Transverse colon (tissue), 4 donors: ENCODE results near the gene RAB13. TPM values are rescaled to one million over a fixed set of nuclear protein-coding genes. Genes with fewer than 3 reads are reported as not detected.

Experiments
- DNase-seq: peaks from one replicate; pipeline ENCODE4 v3.0.0-alpha.2; 2019
- H3K27ac ChIP-seq, 4 donors: fragments of 200-600 bp; sonication (generic); 2 replicates each; pipeline ENCODE4 v1.5.1; 2016 to 2018; ENCODE audit warnings: inconsistent platforms in 4 of 4
- H3K27me3 ChIP-seq: fragments of 200-600 bp; sonication (generic); 2 replicates; pipeline ENCODE4 v1.5.1; 2017; ENCODE audit warnings: inconsistent platforms
- H3K36me3 ChIP-seq, 4 donors: fragments of 200-600 bp; sonication (generic); 2 replicates each; pipeline ENCODE4 v1.5.1; 2017 to 2019; ENCODE audit warnings: inconsistent platforms in 4 of 4
- H3K4me1 ChIP-seq, 4 donors: fragments of 200-600 bp; sonication (generic); 2 replicates each; pipeline ENCODE4 v1.5.1; 2017 to 2020; ENCODE audit warnings: inconsistent platforms in 4 of 4
- H3K4me3 ChIP-seq, 4 donors: fragments of 200-600 bp; sonication (generic); 1 replicate in 1 of 4; 2 replicates in 3 of 4; pipeline versions ENCODE4 v1.5.1 to v1.6.1; 2017 to 2019; ENCODE audit warnings: inconsistent platforms in 4 of 4
- H3K9me3 ChIP-seq, 2 donors: fragments of 200-600 bp; sonication (generic); 2 replicates each; pipeline ENCODE4 v1.5.1; 2017 to 2019; ENCODE audit warnings: inconsistent platforms in 2 of 2
- CTCF ChIP-seq, 5 experiments: fragments of 200-600 bp in 3 of 5; fragments of 450-650 bp in 2 of 5; sonication (generic) in 3 of 5; IDR thresholded peaks; 1 replicate in 2 of 5; 2 replicates in 3 of 5; pipeline ENCODE4 v1.5.1; 2016 to 2017; ENCODE audit warnings: antibody characterized with exemption in 5 of 5, inconsistent platforms in 3 of 5, mild to moderate bottlenecking in 2 of 5, moderate library complexity in 1 of 5
- EP300 ChIP-seq: sonication (generic); formaldehyde crosslinking; IDR thresholded peaks from one replicate; pipeline ENCODE4 v1.6.1; 2017; ENCODE audit warnings: antibody characterized with exemption, low read depth
- POLR2A ChIP-seq: fragments of 450-650 bp; IDR thresholded peaks from one replicate; pipeline ENCODE4 v1.6.1; 2016; ENCODE audit warnings: antibody characterized with exemption, mild to moderate bottlenecking, moderate library complexity
- POLR2AphosphoS5 ChIP-seq, 3 donors: sonication (generic); formaldehyde crosslinking; IDR thresholded peaks; one replicate each; pipeline ENCODE4 v1.6.1; 2016; ENCODE audit warnings: antibody characterized with exemption in 3 of 3
- WGBS, 2 donors: methylation state at CpG; one replicate each; pipeline ENCODE4 v1.1.5; 2018; ENCODE audit warnings: low coverage in 1 of 2; 5-methylcytosine and 5-hydroxymethylcytosine counted together
- in situ Hi-C, 4 donors: fragments of 200-750 bp; cut with MboI; loops; one replicate each; pipeline versions ENCODE4 v1.15.0 to v1.15.1; 2017; ENCODE audit warnings: low sequenced_read_pairs in 3 of 4, low pct_ligation_motif_present in 1 of 4, low pct_unique_long_range_greater_than_20kb in 1 of 4
- intact Hi-C: fragments of 100-400 bp; cut with DNase I; formaldehyde crosslinking; loops from one replicate; pipeline ENCODE4 v1.15.1; 2023; ENCODE audit warnings: low total_unique reads
- total RNA-seq, 4 donors: library from RNA; depleted of rRNA; stranded (reverse); fragments of >200 nt; gene quantifications; one replicate each; pipeline ENCODE4 v1.1.0, GENCODE V29; 2016

RAB13 gene
- total RNA-seq, 4 donors from 2014 or later, result 4.0 to 27.9 (median 15.4) TPM

- Histone ChIP-seq H3K27ac (peak overlapping the region; percentile 97 to 99 (median 99)), H3K4me1 (peaks cover 0 to 15% (median 11%) of the 10 kb centered on the region in 4 donors), H3K27me3 (no peaks in the 10 kb centered on the region), H3K4me3 (peak overlapping the region; percentile 79 to 97 (median 92)), H3K36me3 (peaks cover 0 to 23% (median 10%) of the 10 kb centered on the region in 4 donors), H3K9me3 (no peaks in the 10 kb centered on the region)
- intact Hi-C loops, result no loop called here
- WGBS, 2 donors, result 10 to 60% methylated on average over 3 to 12 of the region's 12 CpGs
- DNase-seq, result peak; percentile 65
- TF ChIP-seq CTCF (IDR thresholded peaks at IDR 0.05) (peak in 1 of 5 experiments; percentile 7), POLR2A (no peak)
- in situ Hi-C loops, result loop anchor here in 2 of 4 donors (25.0 kb wide), 1 partner anchor 133 kb away; no protein-coding TSS in a partner anchor
These were observed 40.9 kb downstream of the RAB13 start for GRCh38 chr1:153945131-153945794.

GRCh38 chr1:153944827-153945117 lies 41.4 kb downstream of the RAB13 start:
- 43 to 64% methylated on average over 2 to 3 of the region's 3 CpGs for WGBS, 2 donors
- Histone ChIP-seq H3K36me3 (peaks cover 0 to 18% (median 8%) of the 10 kb centered on the region in 4 donors), H3K9me3 (no peaks in the 10 kb centered on the region), H3K27ac (peak overlapping the region; percentile 97 to 99 (median 99)), H3K27me3 (no peaks in the 10 kb centered on the region), H3K4me3 (peak overlapping the region in 2 of 4 donors; percentile 91 to 97), H3K4me1 (peaks cover 0 to 15% (median 11%) of the 10 kb centered on the region in 4 donors)
- no peak for DNase-seq
- in situ Hi-C loops (loop anchor here in 2 of 4 donors (25.0 kb wide), 1 partner anchor 132 kb away; no protein-coding TSS in a partner anchor), intact Hi-C loops (no loop called here)
- TF ChIP-seq EP300, result no peak
- TF ChIP-seq CTCF (IDR thresholded peaks at IDR 0.05), result no peak
- TF ChIP-seq POLR2AphosphoS5 (IDR thresholded peaks at IDR 0.05), result no peak
- TF ChIP-seq POLR2A, result no peak

GRCh38 chr1:153944005-153944826 lies 41.9 kb downstream of the RAB13 start:
- Histone ChIP-seq H3K27me3 (no peaks in the 10 kb centered on the region), H3K9me3 (no peaks in the 10 kb centered on the region), H3K27ac (peak overlapping the region; percentile 97 to 99 (median 99)), H3K4me3 (peak overlapping the region in 1 of 4 donors; percentile 91), H3K4me1 (peaks cover 0 to 15% (median 11%) of the 10 kb centered on the region in 4 donors), H3K36me3 (peaks cover 0 to 15% (median 6%) of the 10 kb centered on the region in 4 donors)
- WGBS, 2 donors, result 85% methylated on average over 15 of the region's 15 CpGs; no CpG with 5 or more reads in 1 of the 2 donors
- in situ Hi-C loops (loop anchor here in 2 of 4 donors (25.0 kb wide), 1 partner anchor 132 kb away; no protein-coding TSS in a partner anchor), intact Hi-C loops (no loop called here)
- no peak for DNase-seq
- no peak for TF ChIP-seq EP300
- TF ChIP-seq CTCF (IDR thresholded peaks at IDR 0.05), result no peak
- no peak for TF ChIP-seq POLR2AphosphoS5 (IDR thresholded peaks at IDR 0.05)
- no peak for TF ChIP-seq POLR2A
